GM21381 (cell line): ENCODE data around the gene TMEM243.

ENCODE experiments used
- ATAC-seq: cut with Tn5 transposase; IDR thresholded peaks from one replicate; pipeline ENCODE4 v1.9.1; 2021; ENCODE audit warnings: mild to moderate bottlenecking, moderate library complexity; ENCODE audit not compliant: unreplicated experiment

Gene TMEM243

GRCh38 chr7:87164433-87164832, 55.1 kb downstream of the TMEM243 start:
- ATAC-seq = no peak

DNA sequence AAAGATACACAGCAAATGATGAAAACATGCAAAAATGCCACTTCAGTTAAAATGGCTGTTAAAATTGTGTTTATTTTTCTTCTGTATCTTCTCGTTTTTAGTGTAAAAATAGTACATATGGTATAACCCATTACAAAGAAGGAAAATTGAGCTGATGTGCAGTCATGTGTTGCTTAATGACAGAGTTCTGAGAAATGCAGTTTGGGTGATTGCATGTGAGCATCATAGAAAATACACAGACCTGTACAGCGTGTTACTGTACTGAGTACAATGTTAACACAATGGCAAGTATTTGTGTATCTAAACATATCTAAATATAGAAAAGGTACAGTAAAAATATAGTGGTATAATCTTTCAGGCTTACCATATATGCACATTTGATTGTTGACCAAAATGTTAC, 60.0 kb downstream of the TMEM243 start:
- ATAC-seq = no peak

GRCh38 chr7:87156709-87157108, 62.8 kb downstream of the TMEM243 start:
- no peak for ATAC-seq

- ATAC-seq = no peak
Observed at GRCh38 chr7:87155788-87156187, 63.7 kb downstream of the TMEM243 start.

- no peak for ATAC-seq
Observed at GRCh38 chr7:87154569-87154968, 65.0 kb downstream of the TMEM243 start.

- no peak for ATAC-seq
Observed at GRCh38 chr7:87154166-87154565, 65.4 kb downstream of the TMEM243 start.

DNA sequence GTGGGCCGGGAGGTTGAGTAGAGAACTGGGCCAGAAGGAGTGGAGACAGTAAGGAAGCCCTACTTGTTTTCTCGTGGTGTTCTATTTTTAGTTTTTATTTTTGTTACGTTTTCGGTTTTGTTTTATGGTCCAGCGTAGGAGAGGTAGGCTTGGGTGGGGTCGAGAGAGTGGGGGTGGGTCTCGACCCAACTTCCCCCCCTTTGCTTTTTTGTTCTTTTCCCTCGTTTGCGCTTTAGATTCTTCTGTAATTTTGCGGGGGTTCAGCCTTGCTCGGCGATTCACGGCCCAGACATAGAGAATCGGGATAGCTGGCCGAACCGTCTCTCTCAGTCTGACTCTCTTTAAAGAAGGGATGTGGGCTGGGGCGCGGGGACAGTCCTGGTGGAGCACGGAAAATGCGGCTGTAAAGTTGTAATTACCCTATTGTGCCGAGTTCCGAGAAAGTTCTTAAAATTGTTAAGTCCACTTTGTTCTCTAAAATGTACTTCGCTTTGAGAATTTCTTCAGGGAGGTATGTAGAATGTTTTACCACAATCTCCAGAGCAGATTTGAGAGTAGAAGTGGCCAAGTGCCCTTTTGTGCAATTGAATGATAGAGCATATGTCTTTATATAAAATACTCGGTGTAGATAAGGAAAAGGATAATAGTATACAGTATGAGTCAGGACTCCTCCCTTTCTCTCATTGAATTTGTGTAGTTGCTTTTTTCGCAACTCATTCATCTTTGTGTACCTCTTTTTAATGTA, 66.5 kb downstream of the TMEM243 start:
- ATAC-seq = peak; percentile 12

DNA sequence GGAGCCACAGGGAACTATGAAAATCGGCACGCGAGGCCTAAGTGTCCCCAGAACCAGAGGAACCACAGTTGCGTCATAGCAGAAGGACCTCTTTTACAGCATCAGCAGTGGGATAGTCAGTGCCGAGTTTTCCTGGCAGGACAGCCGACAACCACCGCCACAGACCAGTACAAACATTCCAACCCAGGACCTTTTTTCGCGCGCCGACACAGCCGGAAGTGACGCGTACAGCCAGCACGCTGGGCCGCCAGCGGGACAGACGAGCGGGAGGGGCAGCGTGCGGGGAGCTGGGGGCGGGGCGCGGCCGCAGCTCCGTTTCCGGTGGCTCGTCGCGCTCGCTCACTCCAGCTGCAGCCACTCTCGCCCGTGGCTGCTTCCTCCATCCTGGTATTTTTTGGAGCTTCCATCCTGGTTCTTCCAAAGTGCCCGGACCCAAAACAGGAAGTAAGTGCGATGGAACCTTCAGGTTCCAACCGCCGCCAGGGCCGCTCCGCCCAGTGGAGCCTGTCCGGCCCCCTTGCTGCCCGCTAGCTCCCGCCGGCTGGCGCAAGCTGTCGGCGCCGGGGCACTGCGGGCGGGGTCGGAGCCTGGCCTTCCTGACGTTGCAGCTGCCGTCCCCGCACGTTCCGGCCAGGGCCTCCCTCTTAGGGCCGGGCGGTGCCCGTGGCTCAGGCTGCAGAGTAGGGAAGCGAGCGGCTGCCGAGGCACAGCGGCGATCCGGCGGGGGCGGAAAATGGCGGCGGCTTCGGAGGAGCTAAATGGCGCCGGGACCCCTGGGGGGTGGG, 67.2 kb downstream of the TMEM243 start, which contains the start of gene DMTF1:
TSS of gene DMTF1 (plus strand) at position 342 of the 785 bp plus-strand sequence. CDS start 12,489 bp downstream, outside the sequence.
- ATAC-seq = peak; percentile 82

DNA sequence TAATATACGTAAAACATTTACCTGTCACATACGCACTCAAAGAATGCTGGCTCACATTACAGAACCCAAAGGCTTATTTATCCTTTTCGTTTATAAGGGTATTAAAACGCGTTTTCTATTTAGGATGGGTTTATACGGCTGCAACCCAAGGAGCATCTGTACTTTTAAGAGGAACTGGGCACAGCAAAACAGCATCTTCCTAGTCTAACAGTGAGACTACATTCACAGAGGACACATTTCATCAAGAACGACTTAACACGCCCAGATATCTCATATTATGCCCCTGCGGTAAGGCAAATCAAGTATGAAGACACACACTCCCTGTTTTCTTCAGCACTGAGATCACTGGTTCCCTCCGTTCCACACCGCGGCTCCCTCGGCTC, 67.8 kb downstream of the TMEM243 start:
- peak; percentile 29 for ATAC-seq

DNA sequence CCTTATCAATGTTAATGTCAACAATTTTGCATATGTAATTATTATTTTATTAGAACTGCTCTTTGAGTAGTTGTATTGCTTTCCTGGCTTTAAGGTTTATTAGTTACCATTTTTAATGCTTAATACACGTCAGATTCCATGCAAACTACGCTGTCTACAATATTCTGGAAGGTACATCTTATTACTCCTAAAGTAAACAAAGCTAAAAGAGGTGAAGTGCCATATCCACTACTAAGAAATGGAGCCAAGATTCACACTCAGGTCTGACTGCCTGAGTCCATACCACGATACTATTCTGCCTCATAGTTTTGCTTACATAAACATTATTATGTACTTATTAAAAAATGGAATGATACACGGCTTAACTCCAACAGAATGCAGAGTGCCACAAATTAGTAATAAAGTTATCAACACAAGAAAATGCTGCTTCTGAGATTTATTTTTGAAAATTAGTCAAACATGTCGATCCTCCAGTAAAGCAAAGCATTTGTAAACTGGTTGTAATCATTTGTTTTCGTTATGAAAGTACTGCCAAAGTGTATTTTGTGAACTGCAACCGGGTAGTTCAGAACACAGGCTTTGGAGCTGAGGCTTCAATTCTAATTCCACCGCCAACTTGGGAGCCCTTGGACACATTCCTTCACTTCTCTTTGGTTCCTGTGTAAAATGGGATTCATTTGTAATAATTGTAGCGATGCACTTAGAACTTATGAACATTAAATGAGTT, 68.4 kb downstream of the TMEM243 start:
- ATAC-seq = no peak

GRCh38 chr7:87148332-87148955, 71.1 kb downstream of the TMEM243 start:
- ATAC-seq = no peak

GRCh38 chr7:87147500-87147899, 72.0 kb downstream of the TMEM243 start:
- ATAC-seq = no peak

GRCh38 chr7:87146740-87147386, 72.7 kb downstream of the TMEM243 start:
- no peak for ATAC-seq
